H1 (cell line): ENCODE measurements around the gene S100PBP. TPM values are rescaled to one million over a fixed set of nuclear protein-coding genes. Genes with fewer than 3 reads are reported as not detected.

Source experiments
- ASH2L ChIP-seq: fragments of 200-600, 300-600 bp; sonication (generic); IDR thresholded peaks from one replicate; pipeline ENCODE4 v1.7.1; 2017; ENCODE audit warnings: low read length
- BCL11A ChIP-seq, 2 experiments: IDR thresholded peaks; one replicate each; pipeline ENCODE4 v1.6.1; 2011; ENCODE audit warnings: low read depth in 2 of 2, low read length in 2 of 2, mild to moderate bottlenecking in 2 of 2
- CHD7 ChIP-seq: fragments of 300-600 bp; sonication (generic); IDR thresholded peaks from 2 replicates; pipeline ENCODE4 v1.7.1; 2012; ENCODE audit warnings: low read length, moderate library complexity, mild to moderate bottlenecking, inconsistent platforms; ENCODE audit not compliant: insufficient replicate concordance
- KDM1A ChIP-seq: fragments of 200-600, 300-600 bp; sonication (generic); IDR thresholded peaks from 2 replicates; pipeline ENCODE4 v1.7.1; 2016; ENCODE audit warnings: mild to moderate bottlenecking, low read length, borderline replicate concordance
- PHF8 ChIP-seq: fragments of 200-600 bp; sonication (generic); conservative IDR thresholded peaks from 2 replicates; pipeline ENCODE4 v1.7.1; 2012; ENCODE audit warnings: low read depth, mild to moderate bottlenecking, inconsistent platforms, low read length, moderate library complexity
- SAP30 ChIP-seq: fragments of 300-600 bp; sonication (generic); IDR thresholded peaks from 2 replicates; pipeline ENCODE4 v1.7.1; 2012; ENCODE audit warnings: low read length, moderate library complexity, mild to moderate bottlenecking, inconsistent platforms; ENCODE audit not compliant: insufficient read depth, insufficient replicate concordance
- USF2 ChIP-seq: IDR thresholded peaks from 2 replicates; pipeline ENCODE4 v1.6.1; 2011; ENCODE audit warnings: low read length, improper control_type of control experiment
- YY1 ChIP-seq: IDR thresholded peaks from 2 replicates; pipeline ENCODE4 v1.6.1; 2011; ENCODE audit warnings: low read depth, mild to moderate bottlenecking, low read length
- polyA plus RNA-seq, 7 experiments: library from polyadenylated mRNA; depleted of rRNA in 3 of 7; stranded (reverse) in 5 of 7; unstranded in 2 of 7; fragments of >200 nt in 5 of 7; fragments of 200-250 nt in 2 of 7; gene quantifications; 1 replicate in 5 of 7; 2 replicates in 1 of 7; 4 replicates in 1 of 7; pipeline versions ENCODE4 v1.2.1 to v1.2.3, GENCODE V29; 2011 to 2013; ENCODE audit warnings: missing spikeins in 2 of 7, mixed read lengths in 2 of 7
- total RNA-seq: library from RNA; stranded (reverse); fragmentation: NEBNext Ultra II Directional; extraction: Animal tissue kit (Norgen Biotek cat#: 25700); gene quantifications from 2 replicates; pipeline ENCODE4 v1.2.1, GENCODE V29; 2021

The S100PBP gene
- total and polyA plus RNA-seq, 2 of the 8 experiments (the other 6 are each of a cell fraction or from before 2014, with no cell fraction given), result 43.8 to 68.3 TPM

- no peak for TF ChIP-seq CHD7
- no peak for TF ChIP-seq KDM1A
- no peak for TF ChIP-seq ASH2L
- TF ChIP-seq BCL11A (IDR thresholded peaks at IDR 0.05; ENCODE audit: low read depth in 2 of 2, low read length in 2 of 2), result no peak
- no peak for TF ChIP-seq YY1
- TF ChIP-seq PHF8, result no peak
- no peak for TF ChIP-seq USF2
- TF ChIP-seq SAP30, result no peak
Observed at GRCh38 chr1:32865639-32866405, 48.4 kb downstream of the S100PBP start (continued).
